ENCODE measurements around the gene PROP1.

DNA sequence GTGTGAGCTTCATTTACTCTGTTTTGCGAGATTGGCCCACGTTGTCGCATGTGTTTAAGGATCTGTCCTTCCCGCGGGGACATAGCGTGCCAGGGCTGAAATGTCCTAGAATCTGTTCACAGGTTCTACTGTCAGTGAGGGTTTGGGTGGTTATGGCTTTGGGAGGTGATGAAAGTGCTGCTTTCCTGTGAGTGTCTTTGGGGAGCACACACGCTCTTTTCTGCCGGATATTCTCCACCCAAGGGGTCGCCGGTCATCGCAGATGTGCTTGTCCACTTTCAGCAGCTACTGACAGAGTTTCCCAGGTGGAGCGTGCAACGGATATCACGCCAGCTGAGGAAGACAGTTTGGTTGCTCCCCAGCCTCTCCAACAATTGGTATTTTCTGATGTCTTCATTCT, 32.1 kb downstream of the PROP1 start:
- TF ChIP-seq, protein P1, sequence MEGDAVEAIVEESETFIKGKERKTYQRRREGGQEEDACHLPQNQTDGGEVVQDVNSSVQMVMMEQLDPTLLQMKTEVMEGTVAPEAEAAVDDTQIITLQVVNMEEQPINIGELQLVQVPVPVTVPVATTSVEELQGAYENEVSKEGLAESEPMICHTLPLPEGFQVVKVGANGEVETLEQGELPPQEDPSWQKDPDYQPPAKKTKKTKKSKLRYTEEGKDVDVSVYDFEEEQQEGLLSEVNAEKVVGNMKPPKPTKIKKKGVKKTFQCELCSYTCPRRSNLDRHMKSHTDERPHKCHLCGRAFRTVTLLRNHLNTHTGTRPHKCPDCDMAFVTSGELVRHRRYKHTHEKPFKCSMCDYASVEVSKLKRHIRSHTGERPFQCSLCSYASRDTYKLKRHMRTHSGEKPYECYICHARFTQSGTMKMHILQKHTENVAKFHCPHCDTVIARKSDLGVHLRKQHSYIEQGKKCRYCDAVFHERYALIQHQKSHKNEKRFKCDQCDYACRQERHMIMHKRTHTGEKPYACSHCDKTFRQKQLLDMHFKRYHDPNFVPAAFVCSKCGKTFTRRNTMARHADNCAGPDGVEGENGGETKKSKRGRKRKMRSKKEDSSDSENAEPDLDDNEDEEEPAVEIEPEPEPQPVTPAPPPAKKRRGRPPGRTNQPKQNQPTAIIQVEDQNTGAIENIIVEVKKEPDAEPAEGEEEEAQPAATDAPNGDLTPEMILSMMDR (IDR thresholded peaks at IDR 0.05 in 4 of 5, conservative IDR thresholded peaks at IDR 0.05 in 1 of 5), result no peak
- TF ChIP-seq POLR2A (IDR thresholded peaks at IDR 0.05), result no peak
